Renal pelvis (tissue), 12 donors: ENCODE measurements around the gene TAF1B. TPM values are rescaled to one million over a fixed set of nuclear protein-coding genes. Genes with fewer than 3 reads are reported as not detected.

ENCODE experiments used
- DNase-seq: peaks from one replicate; pipeline ENCODE4 v3.0.0-alpha.2; 2013
- long read RNA-seq, 16 experiments: transcript quantifications; one replicate each; lab custom pipeline, GENCODE V29; 2026
- polyA plus RNA-seq, 3 donors: library from polyadenylated mRNA; unstranded; fragments of 120-200 nt; gene quantifications; one replicate each; pipeline ENCODE4 v1.2.1, GENCODE V29; 2013; ENCODE audit not compliant: insufficient read length in 3 of 3

The TAF1B gene
- 10 to 100 TPM; 23.3 to 30.4 (median 25.6) TPM for polyA plus RNA-seq
- long read RNA-seq, donor 1, partial matches to known transcripts: 0 of 3 reads
- long read RNA-seq, donor 1, other reads (novel, unspliced or antisense): 0 of 3 reads
- long read RNA-seq, donor 2, partial matches to known transcripts: 0 of 4 reads
- long read RNA-seq, donor 2, other reads (novel, unspliced or antisense): 0 of 4 reads
- long read RNA-seq, donor 3, partial matches to known transcripts: 0 of 3 reads
- long read RNA-seq, donor 3, other reads (novel, unspliced or antisense): 0 of 3 reads
- long read RNA-seq, donor 4, partial matches to known transcripts: 0 of 2 reads
- long read RNA-seq, donor 4, other reads (novel, unspliced or antisense): 0 of 2 reads
- long read RNA-seq, donor 5: 0 reads
- long read RNA-seq, donor 6, partial matches to known transcripts: 0 of 4 reads
- long read RNA-seq, donor 6, other reads (novel, unspliced or antisense): 0 of 4 reads
- long read RNA-seq, donor 7, partial matches to known transcripts: 0 of 3 reads
- long read RNA-seq, donor 7, other reads (novel, unspliced or antisense): 0 of 3 reads
- long read RNA-seq, donor 8, partial matches to known transcripts: 0 of 2 reads
- long read RNA-seq, donor 8, other reads (novel, unspliced or antisense): 0 of 2 reads
- long read RNA-seq, donor 9, transcript TAF1B-201 (15 exons, 2,387 nt): major isoform, 6 of 6 reads
- long read RNA-seq, donor 9, partial matches to known transcripts: 0 of 6 reads
- long read RNA-seq, donor 9, other reads (novel, unspliced or antisense): 0 of 6 reads
- long read RNA-seq, donor 10, transcript TAF1B-201 (15 exons, 2,387 nt): major isoform, 5 of 7 reads
- long read RNA-seq, donor 10, partial matches to known transcripts: 0 of 7 reads
- long read RNA-seq, donor 10, other reads (novel, unspliced or antisense): 0 of 7 reads
- long read RNA-seq, donor 11, partial matches to known transcripts: 0 of 2 reads
- long read RNA-seq, donor 11, other reads (novel, unspliced or antisense): 0 of 2 reads
- long read RNA-seq, donor 12, partial matches to known transcripts: 0 of 4 reads
- long read RNA-seq, donor 12, other reads (novel, unspliced or antisense): 0 of 4 reads
- long read RNA-seq, donor 13: 0 reads
- long read RNA-seq, donor 14: 0 reads
- long read RNA-seq, donor 15, partial matches to known transcripts: 0 of 3 reads
- long read RNA-seq, donor 15, other reads (novel, unspliced or antisense): 0 of 3 reads
- long read RNA-seq, donor 16, partial matches to known transcripts: 0 of 2 reads
- long read RNA-seq, donor 16, other reads (novel, unspliced or antisense): 0 of 2 reads

- DNase-seq: peak; percentile 95
Measured at GRCh38 chr2:9843229-9844035, at the start of gene TAF1B. Gene TAF1B (plus strand): TSS chr2:9843474. CDS start chr2:9843542, 68 bp downstream.

GRCh38 chr2:9793918-9794717 is 49.2 kb upstream of the TAF1B start:
- no peak for DNase-seq

- no peak for DNase-seq
Measured at GRCh38 chr2:9795071-9795470, 48.2 kb upstream of the TAF1B start.

GRCh38 chr2:9796056-9797010 is 46.9 kb upstream of the TAF1B start:
- no peak for DNase-seq

GRCh38 chr2:9797086-9797485 is 46.2 kb upstream of the TAF1B start:
- DNase-seq: no peak

GRCh38 chr2:9797681-9798556 is 45.4 kb upstream of the TAF1B start:
- DNase-seq: no peak

GRCh38 chr2:9799011-9799596 is 44.2 kb upstream of the TAF1B start:
- no peak for DNase-seq

- peak; percentile 81 for DNase-seq
Measured at GRCh38 chr2:9799729-9800632, 43.3 kb upstream of the TAF1B start.

GRCh38 chr2:9800639-9800974 is 42.7 kb upstream of the TAF1B start:
- no peak for DNase-seq

- DNase-seq: no peak
Measured at GRCh38 chr2:9800975-9801726, 42.1 kb upstream of the TAF1B start.

GRCh38 chr2:9802576-9802993 is 40.7 kb upstream of the TAF1B start:
- DNase-seq: no peak

- DNase-seq: no peak
Measured at GRCh38 chr2:9803023-9803805, 40.1 kb upstream of the TAF1B start.

- no peak for DNase-seq
Measured at GRCh38 chr2:9805435-9806297, 37.6 kb upstream of the TAF1B start.

GRCh38 chr2:9806298-9806610 is 37.0 kb upstream of the TAF1B start:
- DNase-seq: no peak
